HFF-Myc (cell line): ENCODE measurements around the gene FASN.

Experiments used
- DNase-seq: peaks from one replicate; pipeline ENCODE4 v3.0.0-alpha.2; 2011; ENCODE audit warnings: low read depth; ENCODE audit errors: extremely low read depth
- H3K4me3 ChIP-seq: replicated peaks from 2 replicates; pipeline ENCODE4 v1.5.1; 2011; ENCODE audit warnings: low read depth, mild to moderate bottlenecking, control low read depth, low read length
- TF ChIP-seq, protein P1 (sequence below): IDR thresholded peaks from 2 replicates; pipeline ENCODE4 v1.5.1; 2012; ENCODE audit warnings: mild to moderate bottlenecking, low read depth, low read length, control low read depth; ENCODE audit errors: missing control alignments

Gene FASN

GRCh38 chr17:82129095-82129494 is 31.1 kb upstream of the FASN start:
- TF ChIP-seq, protein P1, sequence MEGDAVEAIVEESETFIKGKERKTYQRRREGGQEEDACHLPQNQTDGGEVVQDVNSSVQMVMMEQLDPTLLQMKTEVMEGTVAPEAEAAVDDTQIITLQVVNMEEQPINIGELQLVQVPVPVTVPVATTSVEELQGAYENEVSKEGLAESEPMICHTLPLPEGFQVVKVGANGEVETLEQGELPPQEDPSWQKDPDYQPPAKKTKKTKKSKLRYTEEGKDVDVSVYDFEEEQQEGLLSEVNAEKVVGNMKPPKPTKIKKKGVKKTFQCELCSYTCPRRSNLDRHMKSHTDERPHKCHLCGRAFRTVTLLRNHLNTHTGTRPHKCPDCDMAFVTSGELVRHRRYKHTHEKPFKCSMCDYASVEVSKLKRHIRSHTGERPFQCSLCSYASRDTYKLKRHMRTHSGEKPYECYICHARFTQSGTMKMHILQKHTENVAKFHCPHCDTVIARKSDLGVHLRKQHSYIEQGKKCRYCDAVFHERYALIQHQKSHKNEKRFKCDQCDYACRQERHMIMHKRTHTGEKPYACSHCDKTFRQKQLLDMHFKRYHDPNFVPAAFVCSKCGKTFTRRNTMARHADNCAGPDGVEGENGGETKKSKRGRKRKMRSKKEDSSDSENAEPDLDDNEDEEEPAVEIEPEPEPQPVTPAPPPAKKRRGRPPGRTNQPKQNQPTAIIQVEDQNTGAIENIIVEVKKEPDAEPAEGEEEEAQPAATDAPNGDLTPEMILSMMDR = peak; percentile 32
- H3K4me3 ChIP-seq = no peak overlapping the region
- DNase-seq = no peak

- no peak for DNase-seq
- TF ChIP-seq, protein P1 = no peak
- H3K4me3 ChIP-seq = no peak overlapping the region
Measured at GRCh38 chr17:82128287-82128686, 30.3 kb upstream of the FASN start.

- H3K4me3 ChIP-seq = no peak overlapping the region
- TF ChIP-seq, protein P1 = no peak
- DNase-seq = no peak
Measured at GRCh38 chr17:82127704-82128103, 29.7 kb upstream of the FASN start.

- no peak overlapping the region for H3K4me3 ChIP-seq
- TF ChIP-seq, protein P1 = no peak
- DNase-seq = no peak
Measured at GRCh38 chr17:82127315-82127595, 29.2 kb upstream of the FASN start.

GRCh38 chr17:82126556-82127314 is 28.7 kb upstream of the FASN start:
- TF ChIP-seq, protein P1 = no peak
- no peak overlapping the region for H3K4me3 ChIP-seq
- no peak for DNase-seq

DNA sequence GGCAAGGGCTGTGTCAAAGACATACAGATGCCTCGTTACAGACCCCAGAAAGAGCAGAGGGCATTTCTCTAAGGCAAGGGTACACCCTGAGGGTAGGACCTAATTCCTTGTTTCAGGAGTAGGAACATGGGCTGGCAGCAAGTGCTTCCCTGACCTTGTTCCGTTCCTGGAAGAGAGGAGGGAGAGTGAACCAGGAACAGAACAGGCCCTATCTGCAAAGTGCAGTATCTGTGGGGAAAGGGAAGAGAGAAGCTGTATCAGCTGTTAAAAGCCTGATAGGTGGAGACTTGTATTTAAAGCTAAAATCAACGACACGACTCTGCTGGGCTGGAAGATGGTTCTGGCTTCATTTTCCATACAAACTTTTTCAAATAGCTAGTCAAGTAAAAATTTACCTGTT is 26.1 kb upstream of the FASN start:
- TF ChIP-seq, protein P1 = no peak
- DNase-seq = no peak

More for the DNA sequence above, 26.1 kb upstream of the FASN start:
- no peak overlapping the region for H3K4me3 ChIP-seq
